Stomach (tissue), 4 donors: ENCODE measurements around the gene SLIT1.

Experiments used
- CTCF ChIP-seq, 7 experiments: fragments of 450-650 bp in 4 of 7; fragments of 200-600 bp in 3 of 7; sonication (generic) in 3 of 7; IDR thresholded peaks; one replicate each; pipeline ENCODE4 v1.5.1; 2016 to 2019; ENCODE audit warnings: antibody characterized with exemption in 7 of 7, control low read depth in 2 of 7, mild to moderate bottlenecking in 1 of 7
- POLR2A ChIP-seq, 4 donors: fragments of 450-650 bp; IDR thresholded peaks; one replicate each; pipeline ENCODE4 v1.6.1; 2016; ENCODE audit warnings: antibody characterized with exemption in 4 of 4, control low read depth in 2 of 4, mild to moderate bottlenecking in 1 of 4, moderate library complexity in 1 of 4

- TF ChIP-seq CTCF (IDR thresholded peaks at IDR 0.05) (no peak), POLR2A (IDR thresholded peaks at IDR 0.05) (no peak)
These were observed 166.4 kb downstream of the SLIT1 start for GRCh38 chr10:97019213-97019844.
